ENCODE results near the gene FOXP2.

FOXP2 gene

DNA sequence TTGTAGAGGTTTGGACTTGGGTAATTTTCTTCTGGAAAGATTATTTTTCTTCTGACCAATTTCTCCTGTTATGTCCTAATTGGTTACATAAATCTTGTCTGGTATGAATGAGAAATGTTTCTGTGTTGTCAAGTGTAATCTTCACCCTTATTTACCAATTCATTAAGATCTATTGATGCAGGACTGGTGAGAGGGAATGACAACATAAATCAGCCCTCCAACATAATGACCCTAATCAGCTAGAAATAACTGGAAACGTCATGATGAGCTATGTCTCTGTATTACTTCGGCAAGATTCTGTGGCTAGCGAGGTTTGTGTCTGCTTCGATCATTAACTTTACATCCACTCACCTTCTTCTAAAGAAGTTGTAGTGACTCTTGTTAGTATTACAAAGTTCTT lies 3.5 kb downstream of the FOXP2 start:
- TF ChIP-seq SPI1 (IDR thresholded peaks at IDR 0.05; ENCODE audit: low read depth, low read length) (no peak), TAF1 (IDR thresholded peaks at IDR 0.05; ENCODE audit: low read depth, low read length) (no peak), POU2F2 (IDR thresholded peaks at IDR 0.05; ENCODE audit: low read depth, low read length) (no peak), PAX5 (IDR thresholded peaks at IDR 0.05; ENCODE audit: insufficient read depth, low read length, severe bottlenecking) (no peak)
- FAIRE-seq (no peak), DNase-seq (ENCODE audit: insufficient read length, low spot score) (no peak)

DNA sequence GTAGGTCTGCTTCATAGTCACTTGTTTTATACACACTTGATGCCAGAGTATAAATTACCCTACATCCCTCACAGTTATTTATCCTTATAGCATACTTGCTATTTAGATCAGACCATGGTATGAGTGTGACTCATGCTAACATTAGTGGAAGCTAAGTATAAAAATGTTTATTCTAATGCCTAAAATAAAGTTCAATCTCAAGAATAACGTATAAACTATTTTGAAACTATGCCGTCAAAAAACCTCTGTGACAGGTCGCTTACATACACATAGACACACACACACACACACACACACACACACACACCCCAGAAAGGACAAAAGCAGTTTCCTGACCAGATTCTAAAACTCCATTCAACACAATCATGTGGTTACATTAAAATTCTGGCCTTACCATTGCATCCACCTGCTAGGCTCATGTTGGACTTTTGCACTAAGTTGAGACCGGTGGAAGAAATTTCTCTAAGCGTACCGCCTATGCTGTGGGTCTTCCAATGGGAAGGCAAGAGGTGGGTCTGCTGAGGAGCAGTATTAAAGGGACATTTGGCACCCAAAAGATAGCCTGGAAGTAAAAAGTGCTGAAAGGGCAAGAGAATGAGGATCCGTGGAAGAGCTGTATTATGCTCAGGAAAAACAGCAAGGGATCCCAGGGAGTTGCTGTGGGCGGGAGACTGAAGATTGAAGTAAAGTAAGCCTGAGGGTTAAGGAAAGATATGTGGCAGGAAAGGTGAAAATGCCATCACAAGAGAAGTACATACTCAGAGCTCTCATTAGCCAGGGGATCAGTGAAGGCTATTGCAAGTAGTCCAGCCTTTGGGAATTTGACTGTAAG lies 5.0 kb downstream of the FOXP2 start:
- DNase-seq (ENCODE audit: insufficient read length, low spot score) (no peak), FAIRE-seq (no peak)
- TF ChIP-seq POLR2A (IDR thresholded peaks at IDR 0.05; ENCODE audit: low read depth, low read length) (no peak), SPI1 (IDR thresholded peaks at IDR 0.05; ENCODE audit: low read depth, low read length) (no peak), PAX5 (IDR thresholded peaks at IDR 0.05; ENCODE audit: insufficient read depth, low read length, severe bottlenecking) (no peak), POU2F2 (IDR thresholded peaks at IDR 0.05; ENCODE audit: low read depth, low read length) (no peak), TAF1 (IDR thresholded peaks at IDR 0.05; ENCODE audit: low read depth, low read length) (no peak), POLR2AphosphoS5 (IDR thresholded peaks at IDR 0.05; ENCODE audit: low read depth, low read length) (no peak)

DNA sequence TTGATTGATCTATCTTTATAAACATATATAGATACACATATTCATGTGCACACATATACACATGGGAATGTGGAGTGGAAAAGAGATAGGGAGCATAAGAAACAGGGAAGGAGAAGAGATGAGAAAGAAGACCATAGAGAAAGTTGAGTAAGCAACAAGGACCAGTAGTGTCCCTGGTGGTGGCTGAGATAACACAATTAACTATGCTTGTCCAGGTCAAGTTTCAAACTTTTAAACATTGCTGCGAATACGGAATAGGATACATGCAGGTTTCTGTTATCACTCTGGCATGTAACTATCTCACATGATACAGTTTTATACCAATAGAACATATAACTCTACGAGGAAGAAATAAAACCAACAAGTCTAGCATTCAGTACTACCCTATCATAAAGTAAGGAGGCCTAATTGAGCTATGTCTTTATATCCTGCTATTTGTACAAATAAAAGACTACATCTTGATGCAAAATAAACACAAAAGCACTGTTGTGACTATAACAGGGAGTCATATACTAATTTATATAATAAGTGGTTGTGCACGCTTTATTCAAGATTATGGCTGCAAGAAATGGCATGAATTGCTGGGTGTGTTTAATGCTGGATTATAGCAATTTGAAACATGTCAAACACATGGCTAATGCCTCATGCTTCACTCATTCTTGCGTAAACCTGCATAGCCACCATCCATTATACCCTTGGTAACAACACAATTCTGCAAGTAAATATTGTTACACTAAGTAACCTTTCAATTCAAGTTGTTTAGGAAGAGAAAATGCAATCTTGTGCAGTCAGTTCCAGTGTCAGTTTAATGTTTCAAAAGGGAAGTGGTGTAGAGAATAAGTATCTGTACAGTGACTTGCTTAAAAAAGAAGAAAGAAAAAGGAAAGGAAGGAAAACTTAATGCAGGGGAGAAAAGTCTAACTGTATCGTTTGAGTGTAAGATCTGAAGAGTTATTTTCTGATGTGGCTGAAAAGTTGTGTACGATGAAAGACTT lies 8.2 kb downstream of the FOXP2 start:
- TF ChIP-seq SPI1 (IDR thresholded peaks at IDR 0.05; ENCODE audit: low read depth, low read length) (0 out of 2 replicates have a peak, but pooled peaks have one; percentile 7), POLR2A (IDR thresholded peaks at IDR 0.05; ENCODE audit: low read depth, low read length) (no peak), PAX5 (IDR thresholded peaks at IDR 0.05; ENCODE audit: insufficient read depth, low read length, severe bottlenecking) (no peak)
- peak; percentile 41 for FAIRE-seq
- no peak for DNase-seq (ENCODE audit: insufficient read length, low spot score)

- DNase-seq (ENCODE audit: insufficient read length, low spot score): no peak
- FAIRE-seq: no peak
- TF ChIP-seq TAF1 (IDR thresholded peaks at IDR 0.05; ENCODE audit: low read depth, low read length) (no peak), POLR2A (IDR thresholded peaks at IDR 0.05; ENCODE audit: low read depth, low read length) (no peak), POU2F2 (IDR thresholded peaks at IDR 0.05; ENCODE audit: low read depth, low read length) (no peak), POLR2AphosphoS5 (IDR thresholded peaks at IDR 0.05; ENCODE audit: low read depth, low read length) (no peak), PAX5 (IDR thresholded peaks at IDR 0.05; ENCODE audit: insufficient read depth, low read length, severe bottlenecking) (no peak), SPI1 (IDR thresholded peaks at IDR 0.05; ENCODE audit: low read depth, low read length) (no peak)
These were observed 11.8 kb downstream of the FOXP2 start for GRCh38 chr7:114426382-114426781.

- FAIRE-seq: no peak
- no peak for DNase-seq (ENCODE audit: insufficient read length, low spot score)
- TF ChIP-seq SPI1 (IDR thresholded peaks at IDR 0.05; ENCODE audit: low read depth, low read length) (no peak), POU2F2 (IDR thresholded peaks at IDR 0.05; ENCODE audit: low read depth, low read length) (no peak), POLR2AphosphoS5 (IDR thresholded peaks at IDR 0.05; ENCODE audit: low read depth, low read length) (no peak), TAF1 (IDR thresholded peaks at IDR 0.05; ENCODE audit: low read depth, low read length) (no peak), POLR2A (IDR thresholded peaks at IDR 0.05; ENCODE audit: low read depth, low read length) (no peak), PAX5 (IDR thresholded peaks at IDR 0.05; ENCODE audit: insufficient read depth, low read length, severe bottlenecking) (no peak)
These were observed 12.2 kb downstream of the FOXP2 start for GRCh38 chr7:114426824-114427223.

GRCh38 chr7:114428211-114428610 lies 13.6 kb downstream of the FOXP2 start:
- TF ChIP-seq POU2F2 (IDR thresholded peaks at IDR 0.05; ENCODE audit: low read depth, low read length): no peak
- no peak for TF ChIP-seq POLR2AphosphoS5 (IDR thresholded peaks at IDR 0.05; ENCODE audit: low read depth, low read length)
- TF ChIP-seq POLR2A (IDR thresholded peaks at IDR 0.05; ENCODE audit: low read depth, low read length): no peak
- no peak for TF ChIP-seq SPI1 (IDR thresholded peaks at IDR 0.05; ENCODE audit: low read depth, low read length)
- no peak for TF ChIP-seq PAX5 (IDR thresholded peaks at IDR 0.05; ENCODE audit: insufficient read depth, low read length, severe bottlenecking)
- no peak for TF ChIP-seq TAF1 (IDR thresholded peaks at IDR 0.05; ENCODE audit: low read depth, low read length)
- DNase-seq (ENCODE audit: insufficient read length, low spot score): no peak
- no peak for FAIRE-seq

DNA sequence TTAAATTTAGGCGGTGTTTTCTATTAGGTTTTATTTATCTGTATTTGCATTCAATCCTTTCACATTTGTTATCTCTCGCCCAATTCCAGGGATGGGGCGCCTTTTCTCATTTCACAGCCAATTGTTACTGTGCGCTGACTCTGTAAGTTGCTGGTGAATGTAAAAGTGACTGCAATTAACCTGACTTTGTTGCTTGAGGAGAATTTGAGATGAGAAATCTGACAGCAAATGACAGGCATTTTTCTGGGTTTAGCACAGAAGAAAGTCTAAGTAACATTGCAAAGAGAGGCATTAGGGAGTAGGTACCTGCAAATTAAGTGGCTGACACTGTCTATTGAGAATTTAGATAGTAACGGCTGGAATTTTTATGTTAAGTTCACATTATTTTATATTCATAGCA lies 16.6 kb downstream of the FOXP2 start:
- TF ChIP-seq PAX5 (IDR thresholded peaks at IDR 0.05; ENCODE audit: insufficient read depth, low read length, severe bottlenecking): no peak
- no peak for TF ChIP-seq POU2F2 (IDR thresholded peaks at IDR 0.05; ENCODE audit: low read depth, low read length)
- TF ChIP-seq SPI1 (IDR thresholded peaks at IDR 0.05; ENCODE audit: low read depth, low read length): no peak
- TF ChIP-seq TAF1 (IDR thresholded peaks at IDR 0.05; ENCODE audit: low read depth, low read length): no peak
- no peak for TF ChIP-seq POLR2AphosphoS5 (IDR thresholded peaks at IDR 0.05; ENCODE audit: low read depth, low read length)
- no peak for TF ChIP-seq POLR2A (IDR thresholded peaks at IDR 0.05; ENCODE audit: low read depth, low read length)
- no peak for DNase-seq (ENCODE audit: insufficient read length, low spot score)
- FAIRE-seq: no peak

GRCh38 chr7:114432061-114432460 lies 17.4 kb downstream of the FOXP2 start:
- TF ChIP-seq PAX5 (IDR thresholded peaks at IDR 0.05; ENCODE audit: insufficient read depth, low read length, severe bottlenecking) (no peak), POLR2AphosphoS5 (IDR thresholded peaks at IDR 0.05; ENCODE audit: low read depth, low read length) (no peak), POLR2A (IDR thresholded peaks at IDR 0.05; ENCODE audit: low read depth, low read length) (no peak), POU2F2 (IDR thresholded peaks at IDR 0.05; ENCODE audit: low read depth, low read length) (no peak), SPI1 (IDR thresholded peaks at IDR 0.05; ENCODE audit: low read depth, low read length) (no peak), TAF1 (IDR thresholded peaks at IDR 0.05; ENCODE audit: low read depth, low read length) (no peak)
- DNase-seq (ENCODE audit: insufficient read length, low spot score): no peak
- FAIRE-seq: no peak

DNA sequence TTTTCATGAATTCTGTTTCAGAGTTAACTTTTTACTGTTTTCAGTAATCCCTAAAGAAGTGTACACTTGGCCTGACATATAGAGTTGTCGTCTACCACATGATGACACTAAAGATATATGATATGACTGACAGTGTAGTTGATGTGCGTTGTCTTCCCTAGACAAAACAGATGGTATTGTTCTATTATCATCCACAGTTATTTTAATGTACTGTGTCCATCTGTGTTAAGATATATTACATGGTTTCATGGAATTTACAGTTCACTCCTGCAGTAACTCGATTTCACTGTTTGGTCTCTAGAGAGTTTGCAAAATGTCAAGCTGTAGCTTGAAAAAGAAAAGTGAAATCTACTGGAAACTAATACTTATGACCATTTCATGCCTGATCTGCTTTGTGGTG lies 18.1 kb downstream of the FOXP2 start:
- no peak for FAIRE-seq
- no peak for DNase-seq (ENCODE audit: insufficient read length, low spot score)
- TF ChIP-seq SPI1 (IDR thresholded peaks at IDR 0.05; ENCODE audit: low read depth, low read length): no peak
- no peak for TF ChIP-seq POLR2AphosphoS5 (IDR thresholded peaks at IDR 0.05; ENCODE audit: low read depth, low read length)
- TF ChIP-seq POU2F2 (IDR thresholded peaks at IDR 0.05; ENCODE audit: low read depth, low read length): no peak

Measured in GM12891 (cell line).